Hepatocyte (in vitro differentiated cells): ENCODE measurements around the gene CACFD1. TPM values are rescaled to one million over a fixed set of nuclear protein-coding genes. Genes with fewer than 3 reads are reported as not detected.

ENCODE experiments used
- DNase-seq: peaks from one replicate; pipeline ENCODE4 v3.0.0-alpha.2; 2016; ENCODE audit warnings: low spot score
- H2AFZ ChIP-seq: fragments of 200-600 bp; sonication (generic); 2 replicates; pipeline ENCODE4 v1.6.0; 2016; ENCODE audit warnings: antibody characterized with exemption, mild to moderate bottlenecking
- H3K27ac ChIP-seq: fragments of 200-600 bp; sonication (generic); 2 replicates; pipeline ENCODE4 v1.5.1; 2016; ENCODE audit warnings: mild to moderate bottlenecking
- H3K27me3 ChIP-seq: fragments of 200-600 bp; sonication (generic); 2 replicates; pipeline ENCODE4 v1.6.1; 2016
- H3K36me3 ChIP-seq: fragments of 200-600 bp; sonication (generic); replicated peaks from 2 replicates; pipeline ENCODE4 v1.5.1; 2016; ENCODE audit warnings: low read depth; ENCODE audit not compliant: insufficient read depth
- H3K4me1 ChIP-seq: fragments of 200-600 bp; sonication (generic); 2 replicates; pipeline ENCODE4 v1.5.1; 2016; ENCODE audit warnings: mild to moderate bottlenecking, moderate library complexity; ENCODE audit not compliant: insufficient read depth
- H3K4me2 ChIP-seq: fragments of 200-600 bp; sonication (generic); 2 replicates; pipeline ENCODE4 v1.6.0; 2016
- H3K4me3 ChIP-seq: fragments of 200-600 bp; sonication (generic); 2 replicates; pipeline ENCODE4 v1.5.1; 2016; ENCODE audit warnings: mild to moderate bottlenecking
- H3K79me2 ChIP-seq: fragments of 200-600 bp; sonication (generic); 2 replicates; pipeline ENCODE4 v1.6.0; 2017; ENCODE audit warnings: mild to moderate bottlenecking
- H3K9me2 ChIP-seq: fragments of 200-600 bp; sonication (generic); replicated peaks from 2 replicates; pipeline ENCODE4 v1.6.0; 2017; ENCODE audit warnings: mild to moderate bottlenecking; ENCODE audit not compliant: insufficient read depth
- H3K9me3 ChIP-seq: fragments of 200-600 bp; sonication (generic); 2 replicates; pipeline ENCODE4 v1.5.1; 2016; ENCODE audit warnings: low read depth, mild to moderate bottlenecking
- H4K20me1 ChIP-seq: fragments of 200-600 bp; sonication (generic); 2 replicates; pipeline ENCODE4 v1.6.0; 2016; ENCODE audit warnings: mild to moderate bottlenecking; ENCODE audit not compliant: insufficient read depth, poor library complexity, severe bottlenecking
- CTCF ChIP-seq: fragments of 200-600 bp; sonication (generic); IDR thresholded peaks from 2 replicates; pipeline ENCODE4 v1.5.1; 2016; ENCODE audit warnings: antibody characterized with exemption, mild to moderate bottlenecking; ENCODE audit not compliant: poor library complexity
- EZH2 ChIP-seq: fragments of 200-600 bp; sonication (generic); IDR thresholded peaks from 2 replicates; pipeline ENCODE4 v1.6.1; 2016; ENCODE audit warnings: antibody characterized with exemption, mild to moderate bottlenecking, borderline replicate concordance
- EZH2phosphoT487 ChIP-seq: fragments of 200-600 bp; sonication (generic); IDR thresholded peaks from one replicate; pipeline ENCODE4 v1.6.1; 2018; ENCODE audit warnings: antibody characterized with exemption, mild to moderate bottlenecking, low read depth, moderate library complexity; ENCODE audit not compliant: unreplicated experiment, severe bottlenecking
- WGBS: methylation state at CpG from one replicate; pipeline ENCODE4 v1.1.6; 2016; ENCODE audit warnings: low lambda C conversion rate; ENCODE audit errors: missing lambda C conversion rate; 5-methylcytosine and 5-hydroxymethylcytosine counted together
- polyA plus RNA-seq: library from polyadenylated mRNA; unstranded; fragments of >200 nt; fragmentation: Nextera tagmentation; extraction: Ambion mirVana; gene quantifications from 2 replicates; pipeline ENCODE4 v1.2.1, GENCODE V29; 2016
- total RNA-seq: library from RNA; depleted of rRNA; stranded (reverse); fragments of >200 nt; gene quantifications from 2 replicates; pipeline ENCODE4 v1.2.3, GENCODE V29; 2014

CACFD1 gene
- total and polyA plus RNA-seq, 2 experiments from 2014 or later, result 31.5 to 49.2 TPM

DNA sequence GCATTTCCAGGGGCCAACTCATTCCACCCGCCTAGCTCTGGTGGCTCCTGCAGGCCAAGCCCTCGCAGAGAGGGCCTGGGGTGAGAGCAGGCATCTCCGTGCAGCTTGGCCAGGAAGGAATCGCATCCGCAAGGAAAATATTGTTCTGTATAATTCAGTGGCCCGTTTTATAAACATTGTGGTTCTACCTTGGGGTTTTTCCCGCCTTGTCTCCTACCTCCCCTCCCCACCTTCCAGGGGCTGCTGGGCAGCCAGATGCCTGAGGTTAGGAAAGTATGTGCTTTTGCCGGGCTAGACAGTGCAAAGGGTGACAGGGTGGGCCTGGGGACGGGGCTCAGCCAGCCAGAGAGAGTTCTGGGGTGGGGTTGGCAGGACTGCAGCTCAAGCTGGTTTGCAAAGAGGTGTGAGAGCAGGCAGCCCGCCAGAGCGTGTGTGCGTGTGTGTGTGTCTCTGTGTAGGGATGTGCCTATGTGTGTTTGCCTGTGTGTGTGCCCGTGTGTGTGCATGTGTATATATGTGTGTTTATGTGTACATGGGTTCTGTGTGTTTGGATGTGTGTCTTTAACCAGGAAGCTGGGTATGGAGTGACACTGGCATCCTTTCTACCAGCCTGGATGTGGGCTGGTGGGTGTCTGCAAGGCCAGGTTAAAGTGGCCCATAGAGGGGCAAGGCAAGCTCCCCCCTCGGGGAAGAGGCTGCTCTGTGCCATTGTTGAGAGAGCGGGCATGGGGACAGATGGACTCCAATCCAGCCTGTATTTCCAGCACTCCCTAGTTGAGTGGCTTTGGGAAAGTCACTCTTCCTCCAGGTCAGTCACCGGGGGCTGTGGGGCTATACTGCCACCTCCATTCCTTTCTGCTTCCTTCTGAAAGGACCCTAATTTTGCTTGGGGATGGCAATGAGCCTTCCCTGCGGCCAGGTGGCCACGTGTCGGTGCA lies 29.7 kb downstream of the CACFD1 start:
- H3K9me3 ChIP-seq, result no peaks in the 10 kb centered on the region
- no peak overlapping the region for H3K4me3 ChIP-seq
- TF ChIP-seq EZH2, result no peak
- TF ChIP-seq EZH2phosphoT487, result no peak
- TF ChIP-seq CTCF, result no peak
- no peaks in the 10 kb centered on the region for H3K9me2 ChIP-seq
- H2AFZ ChIP-seq, result no peak overlapping the region
- WGBS, result 74% methylated on average over 19 of the region's 19 CpGs
- no peak overlapping the region for H3K4me2 ChIP-seq
- H4K20me1 ChIP-seq, result no peaks in the 10 kb centered on the region
- no peaks in the 10 kb centered on the region for H3K36me3 ChIP-seq
- no peak for DNase-seq
- no peak overlapping the region for H3K27ac ChIP-seq
- no peaks in the 10 kb centered on the region for H3K79me2 ChIP-seq
- H3K27me3 ChIP-seq, result no peaks in the 10 kb centered on the region
- H3K4me1 ChIP-seq, result peaks cover 6% of the 10 kb centered on the region

GRCh38 chr9:133490201-133490681 lies 30.5 kb downstream of the CACFD1 start:
- no peak overlapping the region for H3K4me3 ChIP-seq
- no peak overlapping the region for H3K4me2 ChIP-seq
- H3K27ac ChIP-seq, result no peak overlapping the region
- WGBS, result 82% methylated on average over 13 of the region's 13 CpGs
- no peaks in the 10 kb centered on the region for H3K9me3 ChIP-seq
- no peak for TF ChIP-seq CTCF
- no peak for TF ChIP-seq EZH2
- TF ChIP-seq EZH2phosphoT487, result no peak
- H4K20me1 ChIP-seq, result no peaks in the 10 kb centered on the region
- H3K79me2 ChIP-seq, result no peaks in the 10 kb centered on the region
- no peaks in the 10 kb centered on the region for H3K9me2 ChIP-seq
- H3K4me1 ChIP-seq, result peaks cover 5% of the 10 kb centered on the region
- no peaks in the 10 kb centered on the region for H3K27me3 ChIP-seq
- DNase-seq, result no peak
- H3K36me3 ChIP-seq, result no peaks in the 10 kb centered on the region
- H2AFZ ChIP-seq, result no peak overlapping the region

GRCh38 chr9:133490865-133491655 lies 31.3 kb downstream of the CACFD1 start:
- no peaks in the 10 kb centered on the region for H4K20me1 ChIP-seq
- no peak overlapping the region for H3K27ac ChIP-seq
- H3K4me1 ChIP-seq, result peaks cover 5% of the 10 kb centered on the region
- H3K4me2 ChIP-seq, result no peak overlapping the region
- no peaks in the 10 kb centered on the region for H3K9me2 ChIP-seq
- H3K9me3 ChIP-seq, result no peaks in the 10 kb centered on the region
- no peak for DNase-seq
- no peaks in the 10 kb centered on the region for H3K27me3 ChIP-seq
- H3K36me3 ChIP-seq, result no peaks in the 10 kb centered on the region
- no peak overlapping the region for H2AFZ ChIP-seq
- WGBS, result 92% methylated on average over 11 of the region's 12 CpGs
- no peak for TF ChIP-seq EZH2phosphoT487
- TF ChIP-seq EZH2, result no peak
- TF ChIP-seq CTCF, result no peak
- H3K4me3 ChIP-seq, result no peak overlapping the region
- no peaks in the 10 kb centered on the region for H3K79me2 ChIP-seq
